GM23338 (cell line): ENCODE measurements around the gene FNDC3B. TPM values are rescaled to one million over a fixed set of nuclear protein-coding genes. Genes with fewer than 3 reads are reported as not detected.

Experiments used
- ATAC-seq: fragments of 200-7000 bp; cut with Tn5 transposase; 3 replicates; pipeline ENCODE4 v1.9.1; 2020
- DNase-seq: peaks from one replicate; pipeline ENCODE4 v3.0.0-alpha.2; 2015; ENCODE audit warnings: low spot score
- H2AFZ ChIP-seq: fragments of 200-600 bp; sonication (generic); 2 replicates; pipeline ENCODE4 v1.8.0; 2016; ENCODE audit warnings: antibody characterized with exemption, mild to moderate bottlenecking, moderate library complexity
- H3F3A ChIP-seq: fragments of 200-600 bp; sonication (generic); replicated peaks from 2 replicates; pipeline ENCODE4 v1.8.0; 2017; ENCODE audit warnings: antibody characterized with exemption, mixed run types, low read depth
- H3K27ac ChIP-seq: fragments of 200-600 bp; sonication (generic); 2 replicates; pipeline ENCODE4 v1.6.1; 2016; ENCODE audit warnings: low read depth
- H3K27me3 ChIP-seq: fragments of 200-600 bp; sonication (generic); 2 replicates; pipeline ENCODE4 v1.8.0; 2016; ENCODE audit warnings: mild to moderate bottlenecking, mixed run types, moderate library complexity; ENCODE audit not compliant: insufficient read depth
- H3K36me3 ChIP-seq: fragments of 200-600 bp; sonication (generic); 2 replicates; pipeline ENCODE4 v1.8.0; 2016; ENCODE audit warnings: mild to moderate bottlenecking; ENCODE audit not compliant: insufficient read depth
- H3K4me1 ChIP-seq: fragments of 200-600 bp; sonication (generic); 2 replicates; pipeline ENCODE4 v1.8.0; 2016; ENCODE audit warnings: mild to moderate bottlenecking, moderate library complexity; ENCODE audit not compliant: insufficient read depth
- H3K4me2 ChIP-seq: fragments of 200-600 bp; sonication (generic); 2 replicates; pipeline ENCODE4 v1.7.1; 2017; ENCODE audit warnings: mixed run types
- H3K4me3 ChIP-seq: fragments of 200-600 bp; sonication (generic); 2 replicates; pipeline ENCODE4 v1.6.1; 2016; ENCODE audit warnings: mixed run types
- H3K79me2 ChIP-seq: fragments of 200-600 bp; sonication (generic); replicated peaks from 2 replicates; pipeline ENCODE4 v1.8.0; 2017; ENCODE audit warnings: mild to moderate bottlenecking; ENCODE audit not compliant: insufficient read depth
- H3K9me2 ChIP-seq: fragments of 200-600 bp; sonication (generic); 2 replicates; pipeline ENCODE4 v1.8.0; 2017; ENCODE audit not compliant: insufficient read depth
- H4K20me1 ChIP-seq: fragments of 200-600 bp; sonication (generic); replicated peaks from 2 replicates; pipeline ENCODE4 v1.8.0; 2017; ENCODE audit warnings: mild to moderate bottlenecking; ENCODE audit not compliant: insufficient read depth
- H3K27ac Mint-ChIP-seq: 2 replicates; pipeline ENCODE4 v1.8.0; 2020; ENCODE audit warnings: inconsistent platforms, mild to moderate bottlenecking, moderate library complexity, mixed read lengths
- H3K27me3 Mint-ChIP-seq: 3 replicates; pipeline ENCODE4 v1.8.0; 2022; ENCODE audit warnings: low read depth, mild to moderate bottlenecking, moderate library complexity, mixed read lengths, inconsistent platforms; ENCODE audit not compliant: insufficient read depth, poor library complexity
- H3K36me3 Mint-ChIP-seq: 3 replicates; pipeline ENCODE4 v1.8.0; 2021; ENCODE audit warnings: low read depth, mild to moderate bottlenecking, inconsistent platforms, moderate library complexity, mixed read lengths
- H3K4me1 Mint-ChIP-seq: 3 replicates; pipeline ENCODE4 v1.8.0; 2020; ENCODE audit warnings: mild to moderate bottlenecking, inconsistent platforms, mixed read lengths
- H3K4me3 Mint-ChIP-seq: 3 replicates; pipeline ENCODE4 v1.8.0; 2021; ENCODE audit warnings: moderate library complexity, mild to moderate bottlenecking, inconsistent platforms, mixed read lengths
- H3K9me3 Mint-ChIP-seq: 3 replicates; pipeline ENCODE4 v1.8.0; 2020; ENCODE audit warnings: moderate library complexity, mild to moderate bottlenecking, inconsistent platforms, mixed read lengths
- EZH2phosphoT487 ChIP-seq: fragments of 200-600 bp; sonication (generic); IDR thresholded peaks from one replicate; pipeline ENCODE4 v1.8.1; 2018; ENCODE audit warnings: antibody characterized with exemption; ENCODE audit not compliant: unreplicated experiment
- JUNB ChIP-seq: IDR thresholded peaks from one replicate; pipeline ENCODE4 v1.6.1; 2016; ENCODE audit warnings: antibody characterized with exemption; ENCODE audit not compliant: unreplicated experiment
- NANOG ChIP-seq: IDR thresholded peaks from 2 replicates; pipeline ENCODE4 v1.6.1; 2016; ENCODE audit warnings: antibody characterized with exemption, borderline replicate concordance
- POLR2AphosphoS5 ChIP-seq: IDR thresholded peaks from 2 replicates; pipeline ENCODE4 v1.6.1; 2016; ENCODE audit warnings: antibody characterized with exemption, low read depth
- STAT1 ChIP-seq: IDR thresholded peaks from one replicate; pipeline ENCODE4 v1.6.1; 2016; ENCODE audit warnings: antibody characterized with exemption; ENCODE audit not compliant: unreplicated experiment
- ZNF114 ChIP-seq: fragments of 250-450 bp; sonication (Bioruptor Pico); IDR thresholded peaks from 2 replicates; pipeline ENCODE4 v1.5.0; 2020; ENCODE audit warnings: mild to moderate bottlenecking, moderate library complexity
- polyA plus RNA-seq: library from polyadenylated mRNA; unstranded; fragments of >200 nt; fragmentation: Nextera tagmentation; extraction: Ambion mirVana; gene quantifications from 2 replicates; pipeline ENCODE4 v1.2.1, GENCODE V29; 2016
- total RNA-seq: library from RNA; depleted of rRNA; stranded (reverse); fragments of >200 nt; shearing (Covaris generic); gene quantifications from 2 replicates; pipeline ENCODE4 v1.2.3, GENCODE V29; 2014
- TF ChIP-seq, protein P1 (sequence below): IDR thresholded peaks from 2 replicates; pipeline ENCODE4 v1.6.1; 2016; ENCODE audit warnings: antibody characterized with exemption
- TF ChIP-seq, protein P2 (sequence below): fragments of 250-450 bp; sonication (Bioruptor Pico); IDR thresholded peaks from 2 replicates; pipeline ENCODE4 v1.5.0; 2020; ENCODE audit warnings: mild to moderate bottlenecking, moderate library complexity
- TF ChIP-seq, protein P3 (sequence below), 2 experiments: fragments of 200-600 bp in 1 of 2; sonication (generic) in 1 of 2; conservative IDR thresholded peaks; 2 replicates each; pipeline versions ENCODE4 v1.5.1 to v1.6.1; 2016 to 2017; ENCODE audit warnings: antibody characterized with exemption in 2 of 2, low read depth in 2 of 2, mild to moderate bottlenecking in 2 of 2, moderate library complexity in 1 of 2

The FNDC3B gene
- total and polyA plus RNA-seq, 2 experiments from 2014 or later, result 19.1 to 55.4 TPM

DNA sequence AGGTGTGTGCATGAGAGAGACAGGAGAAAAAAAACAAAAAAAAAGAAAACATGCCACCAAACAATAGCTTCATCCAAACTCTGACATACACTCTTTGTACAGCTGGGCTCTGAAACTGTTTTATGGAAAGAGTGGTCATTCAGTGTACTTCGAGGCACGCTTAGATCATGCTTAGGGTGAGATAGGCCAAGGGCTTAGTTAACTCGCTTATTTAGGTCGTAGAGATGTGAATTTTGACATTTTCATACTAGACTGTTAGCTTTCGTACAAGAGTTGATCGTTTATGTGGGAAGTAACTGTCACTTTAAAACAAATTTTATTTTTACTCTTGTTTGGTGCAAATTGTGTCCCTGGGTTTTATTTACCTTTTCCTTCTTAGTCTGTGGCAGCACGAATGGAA, 242.5 kb downstream of the FNDC3B start:
- Mint-ChIP-seq H3K36me3 (peaks cover 7% of the 10 kb centered on the region; the same call in 1 of the 3 replicates), H3K4me3 (no peak overlapping the region), H3K4me1 (peaks cover 15% of the 10 kb centered on the region; the same call in 2 of the 3 replicates), H3K9me3 (no peaks in the 10 kb centered on the region; the same call in 2 of the 3 replicates), H3K27ac (no peak overlapping the region), H3K27me3 (no peaks in the 10 kb centered on the region)
- Histone ChIP-seq H3F3A (no peaks in the 10 kb centered on the region), H4K20me1 (no peaks in the 10 kb centered on the region), H2AFZ (no peak overlapping the region), H3K27me3 (no peaks in the 10 kb centered on the region), H3K4me2 (no peak overlapping the region), H3K9me2 (no peaks in the 10 kb centered on the region), H3K79me2 (peaks cover 7% of the 10 kb centered on the region), H3K27ac (no peak overlapping the region), H3K4me3 (no peak overlapping the region), H3K36me3 (no peaks in the 10 kb centered on the region), H3K4me1 (peaks cover 4% of the 10 kb centered on the region; the same call in 1 of the 2 replicates)
- no peak for TF ChIP-seq STAT1
- no peak for TF ChIP-seq EZH2phosphoT487
- ATAC-seq (no peak), DNase-seq (no peak)

DNA sequence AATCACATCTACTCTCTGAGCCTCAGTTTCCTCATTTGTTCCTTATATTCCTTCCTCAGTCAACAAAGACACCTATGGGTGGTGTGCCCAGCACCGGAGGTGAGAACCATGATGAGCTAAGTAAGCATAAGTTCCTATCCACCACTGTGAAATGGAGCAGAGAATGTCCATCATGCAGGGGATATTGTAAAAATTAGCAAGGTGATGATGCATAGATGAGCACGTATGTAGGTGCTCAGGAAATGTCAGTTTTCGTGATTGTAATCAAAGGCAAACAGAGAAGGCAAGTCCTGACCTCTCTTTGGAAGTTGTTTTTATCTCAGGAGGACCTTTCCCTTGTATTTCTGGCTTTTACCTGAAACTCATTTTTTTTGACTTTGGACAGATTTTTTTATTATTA, 243.5 kb downstream of the FNDC3B start:
- ATAC-seq (no peak), DNase-seq (no peak)
- Mint-ChIP-seq H3K4me1 (peaks cover 15% of the 10 kb centered on the region; the same call in 2 of the 3 replicates), H3K4me3 (no peak overlapping the region), H3K36me3 (peaks cover 9% of the 10 kb centered on the region; the same call in 2 of the 3 replicates), H3K27me3 (no peaks in the 10 kb centered on the region), H3K9me3 (no peaks in the 10 kb centered on the region; the same call in 2 of the 3 replicates), H3K27ac (no peak overlapping the region)
- Histone ChIP-seq H3K4me1 (peaks cover 4% of the 10 kb centered on the region; the same call in 1 of the 2 replicates), H3K4me3 (no peak overlapping the region), H2AFZ (no peak overlapping the region), H3K36me3 (no peaks in the 10 kb centered on the region; the same call in 1 of the 2 replicates), H3K4me2 (no peak overlapping the region), H3K79me2 (peaks cover 7% of the 10 kb centered on the region), H3K9me2 (no peaks in the 10 kb centered on the region), H4K20me1 (no peaks in the 10 kb centered on the region), H3K27me3 (no peaks in the 10 kb centered on the region), H3K27ac (no peak overlapping the region), H3F3A (no peaks in the 10 kb centered on the region)
- TF ChIP-seq JUNB (no peak), ZNF114 (CRISPR knock-in tag) (no peak), POLR2AphosphoS5 (no peak), STAT1 (no peak), NANOG (no peak), EZH2phosphoT487 (no peak)
- TF ChIP-seq, protein P1, sequence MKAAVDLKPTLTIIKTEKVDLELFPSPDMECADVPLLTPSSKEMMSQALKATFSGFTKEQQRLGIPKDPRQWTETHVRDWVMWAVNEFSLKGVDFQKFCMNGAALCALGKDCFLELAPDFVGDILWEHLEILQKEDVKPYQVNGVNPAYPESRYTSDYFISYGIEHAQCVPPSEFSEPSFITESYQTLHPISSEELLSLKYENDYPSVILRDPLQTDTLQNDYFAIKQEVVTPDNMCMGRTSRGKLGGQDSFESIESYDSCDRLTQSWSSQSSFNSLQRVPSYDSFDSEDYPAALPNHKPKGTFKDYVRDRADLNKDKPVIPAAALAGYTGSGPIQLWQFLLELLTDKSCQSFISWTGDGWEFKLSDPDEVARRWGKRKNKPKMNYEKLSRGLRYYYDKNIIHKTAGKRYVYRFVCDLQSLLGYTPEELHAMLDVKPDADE, result no peak
- TF ChIP-seq, protein P2, sequence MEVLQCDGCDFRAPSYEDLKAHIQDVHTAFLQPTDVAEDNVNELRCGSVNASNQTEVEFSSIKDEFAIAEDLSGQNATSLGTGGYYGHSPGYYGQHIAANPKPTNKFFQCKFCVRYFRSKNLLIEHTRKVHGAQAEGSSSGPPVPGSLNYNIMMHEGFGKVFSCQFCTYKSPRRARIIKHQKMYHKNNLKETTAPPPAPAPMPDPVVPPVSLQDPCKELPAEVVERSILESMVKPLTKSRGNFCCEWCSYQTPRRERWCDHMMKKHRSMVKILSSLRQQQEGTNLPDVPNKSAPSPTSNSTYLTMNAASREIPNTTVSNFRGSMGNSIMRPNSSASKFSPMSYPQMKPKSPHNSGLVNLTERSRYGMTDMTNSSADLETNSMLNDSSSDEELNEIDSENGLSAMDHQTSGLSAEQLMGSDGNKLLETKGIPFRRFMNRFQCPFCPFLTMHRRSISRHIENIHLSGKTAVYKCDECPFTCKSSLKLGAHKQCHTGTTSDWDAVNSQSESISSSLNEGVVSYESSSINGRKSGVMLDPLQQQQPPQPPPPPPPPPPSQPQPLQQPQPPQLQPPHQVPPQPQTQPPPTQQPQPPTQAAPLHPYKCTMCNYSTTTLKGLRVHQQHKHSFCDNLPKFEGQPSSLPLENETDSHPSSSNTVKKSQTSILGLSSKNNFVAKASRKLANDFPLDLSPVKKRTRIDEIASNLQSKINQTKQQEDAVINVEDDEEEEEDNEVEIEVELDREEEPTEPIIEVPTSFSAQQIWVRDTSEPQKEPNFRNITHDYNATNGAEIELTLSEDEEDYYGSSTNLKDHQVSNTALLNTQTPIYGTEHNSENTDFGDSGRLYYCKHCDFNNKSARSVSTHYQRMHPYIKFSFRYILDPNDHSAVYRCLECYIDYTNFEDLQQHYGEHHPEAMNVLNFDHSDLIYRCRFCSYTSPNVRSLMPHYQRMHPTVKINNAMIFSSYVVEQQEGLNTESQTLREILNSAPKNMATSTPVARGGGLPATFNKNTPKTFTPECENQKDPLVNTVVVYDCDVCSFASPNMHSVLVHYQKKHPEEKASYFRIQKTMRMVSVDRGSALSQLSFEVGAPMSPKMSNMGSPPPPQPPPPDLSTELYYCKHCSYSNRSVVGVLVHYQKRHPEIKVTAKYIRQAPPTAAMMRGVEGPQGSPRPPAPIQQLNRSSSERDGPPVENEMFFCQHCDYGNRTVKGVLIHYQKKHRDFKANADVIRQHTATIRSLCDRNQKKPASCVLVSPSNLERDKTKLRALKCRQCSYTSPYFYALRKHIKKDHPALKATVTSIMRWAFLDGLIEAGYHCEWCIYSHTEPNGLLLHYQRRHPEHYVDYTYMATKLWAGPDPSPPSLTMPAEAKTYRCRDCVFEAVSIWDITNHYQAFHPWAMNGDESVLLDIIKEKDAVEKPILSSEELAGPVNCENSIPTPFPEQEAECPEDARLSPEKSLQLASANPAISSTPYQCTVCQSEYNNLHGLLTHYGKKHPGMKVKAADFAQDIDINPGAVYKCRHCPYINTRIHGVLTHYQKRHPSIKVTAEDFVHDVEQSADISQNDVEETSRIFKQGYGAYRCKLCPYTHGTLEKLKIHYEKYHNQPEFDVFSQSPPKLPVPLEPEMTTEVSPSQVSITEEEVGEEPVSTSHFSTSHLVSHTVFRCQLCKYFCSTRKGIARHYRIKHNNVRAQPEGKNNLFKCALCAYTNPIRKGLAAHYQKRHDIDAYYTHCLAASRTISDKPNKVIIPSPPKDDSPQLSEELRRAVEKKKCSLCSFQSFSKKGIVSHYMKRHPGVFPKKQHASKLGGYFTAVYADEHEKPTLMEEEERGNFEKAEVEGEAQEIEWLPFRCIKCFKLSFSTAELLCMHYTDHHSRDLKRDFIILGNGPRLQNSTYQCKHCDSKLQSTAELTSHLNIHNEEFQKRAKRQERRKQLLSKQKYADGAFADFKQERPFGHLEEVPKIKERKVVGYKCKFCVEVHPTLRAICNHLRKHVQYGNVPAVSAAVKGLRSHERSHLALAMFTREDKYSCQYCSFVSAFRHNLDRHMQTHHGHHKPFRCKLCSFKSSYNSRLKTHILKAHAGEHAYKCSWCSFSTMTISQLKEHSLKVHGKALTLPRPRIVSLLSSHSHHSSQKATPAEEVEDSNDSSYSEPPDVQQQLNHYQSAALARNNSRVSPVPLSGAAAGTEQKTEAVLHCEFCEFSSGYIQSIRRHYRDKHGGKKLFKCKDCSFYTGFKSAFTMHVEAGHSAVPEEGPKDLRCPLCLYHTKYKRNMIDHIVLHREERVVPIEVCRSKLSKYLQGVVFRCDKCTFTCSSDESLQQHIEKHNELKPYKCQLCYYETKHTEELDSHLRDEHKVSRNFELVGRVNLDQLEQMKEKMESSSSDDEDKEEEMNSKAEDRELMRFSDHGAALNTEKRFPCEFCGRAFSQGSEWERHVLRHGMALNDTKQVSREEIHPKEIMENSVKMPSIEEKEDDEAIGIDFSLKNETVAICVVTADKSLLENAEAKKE (CRISPR knock-in tag), result no peak
- TF ChIP-seq, protein P3, sequence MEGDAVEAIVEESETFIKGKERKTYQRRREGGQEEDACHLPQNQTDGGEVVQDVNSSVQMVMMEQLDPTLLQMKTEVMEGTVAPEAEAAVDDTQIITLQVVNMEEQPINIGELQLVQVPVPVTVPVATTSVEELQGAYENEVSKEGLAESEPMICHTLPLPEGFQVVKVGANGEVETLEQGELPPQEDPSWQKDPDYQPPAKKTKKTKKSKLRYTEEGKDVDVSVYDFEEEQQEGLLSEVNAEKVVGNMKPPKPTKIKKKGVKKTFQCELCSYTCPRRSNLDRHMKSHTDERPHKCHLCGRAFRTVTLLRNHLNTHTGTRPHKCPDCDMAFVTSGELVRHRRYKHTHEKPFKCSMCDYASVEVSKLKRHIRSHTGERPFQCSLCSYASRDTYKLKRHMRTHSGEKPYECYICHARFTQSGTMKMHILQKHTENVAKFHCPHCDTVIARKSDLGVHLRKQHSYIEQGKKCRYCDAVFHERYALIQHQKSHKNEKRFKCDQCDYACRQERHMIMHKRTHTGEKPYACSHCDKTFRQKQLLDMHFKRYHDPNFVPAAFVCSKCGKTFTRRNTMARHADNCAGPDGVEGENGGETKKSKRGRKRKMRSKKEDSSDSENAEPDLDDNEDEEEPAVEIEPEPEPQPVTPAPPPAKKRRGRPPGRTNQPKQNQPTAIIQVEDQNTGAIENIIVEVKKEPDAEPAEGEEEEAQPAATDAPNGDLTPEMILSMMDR (conservative IDR thresholded peaks at IDR 0.05; ENCODE audit: low read depth in 2 of 2), result no peak
